ENCODE measurements around the gene MAP1LC3C. TPM values are rescaled to one million over a fixed set of nuclear protein-coding genes. Genes with fewer than 3 reads are reported as not detected.

MAP1LC3C gene
- total RNA-seq (2014; rRNA removed; shearing (Covaris generic); ENCODE audit: low replicate concordance) = 0.67 and 2.2 TPM in 2 replicates

DNA sequence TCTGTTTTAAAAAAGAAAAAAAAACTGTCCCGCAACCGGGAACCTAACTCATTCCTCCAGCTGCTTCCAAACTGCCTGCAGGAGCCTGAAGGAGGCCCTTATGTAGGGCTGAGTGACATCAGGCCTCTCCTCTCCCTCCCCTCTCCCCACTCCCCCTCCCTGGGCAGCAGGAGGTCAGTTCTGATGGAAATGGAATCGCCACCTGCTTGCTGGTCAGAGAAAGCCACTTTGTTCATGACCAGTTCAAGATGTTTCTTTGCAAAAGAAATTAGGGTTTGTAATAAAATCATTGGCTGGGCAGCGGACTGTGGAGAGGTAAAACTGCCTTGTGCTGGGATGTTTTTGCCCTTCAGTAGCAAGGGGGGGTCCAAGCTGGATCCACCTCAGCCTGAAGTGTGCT, at the start of gene MAP1LC3C:
TSS of gene MAP1LC3C (minus strand) at position 73 of the 400 bp plus-strand sequence. CDS start 90 bp downstream, outside the sequence.
- no peak within 1 kb of the TSS for H3K4me2 ChIP-seq (ENCODE audit: low read depth, low read length, poor library complexity, severe bottlenecking)
- H3K36me3 ChIP-seq (ENCODE audit: insufficient read depth, low read length) = no peaks in the 10 kb centered on the region
- H3K79me2 ChIP-seq (ENCODE audit: low read length) = no peaks in the 10 kb centered on the region
- H3K4me1 ChIP-seq (ENCODE audit: low read length) = peaks cover 4% of the 10 kb centered on the region
- H3K9ac ChIP-seq (ENCODE audit: low read length) = no peak within 1 kb of the TSS
- no peaks in the 10 kb centered on the region for H3K9me2 ChIP-seq (replicated peaks; ENCODE audit: insufficient read depth, low read length)
- no peaks in the 10 kb centered on the region for H4K20me1 ChIP-seq (ENCODE audit: insufficient read depth, low read depth, low read length)
- no peak within 1 kb of the TSS for H2AFZ ChIP-seq (ENCODE audit: low read length)
- H3K27me3 ChIP-seq (ENCODE audit: low read length) = no peaks in the 10 kb centered on the region
- no peak for DNase-seq
- H3K27ac ChIP-seq (ENCODE audit: low read length) = no peak within 1 kb of the TSS
- no peaks in the 10 kb centered on the region for H3K9me3 ChIP-seq (ENCODE audit: low read length)
- H3K4me3 ChIP-seq (ENCODE audit: low read length) = no peak within 1 kb of the TSS

DNA sequence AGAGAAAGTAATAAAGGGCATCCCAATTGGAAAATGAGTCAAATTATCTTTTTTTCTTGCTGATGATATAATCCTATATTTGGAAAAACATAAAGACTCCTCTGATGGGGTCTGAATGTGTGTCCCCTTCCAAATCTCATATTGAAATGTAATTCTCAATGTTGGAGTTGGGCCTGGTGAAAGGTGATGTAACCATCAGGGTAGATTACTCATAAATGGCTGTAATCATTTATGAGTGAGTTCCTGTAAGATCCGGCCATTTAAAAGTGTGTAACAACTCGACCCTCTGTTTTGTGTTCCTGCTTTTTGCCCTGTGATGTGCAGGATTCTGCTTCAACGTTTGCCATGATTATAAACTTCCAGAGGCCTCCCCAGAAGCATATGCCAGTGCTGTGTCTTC, 44.3 kb upstream of the MAP1LC3C start:
- H3K36me3 ChIP-seq (ENCODE audit: insufficient read depth, low read length) = no peaks in the 10 kb centered on the region
- no peak overlapping the region for H3K4me2 ChIP-seq (ENCODE audit: low read depth, low read length, poor library complexity, severe bottlenecking)
- H3K9ac ChIP-seq (ENCODE audit: low read length) = no peak overlapping the region
- H2AFZ ChIP-seq (ENCODE audit: low read length) = no peak overlapping the region
- no peaks in the 10 kb centered on the region for H3K9me3 ChIP-seq (ENCODE audit: low read length)
- no peaks in the 10 kb centered on the region for H3K9me2 ChIP-seq (replicated peaks; ENCODE audit: insufficient read depth, low read length)
- H3K27me3 ChIP-seq (ENCODE audit: low read length) = no peaks in the 10 kb centered on the region
- no peaks in the 10 kb centered on the region for H3K79me2 ChIP-seq (ENCODE audit: low read length)
- no peaks in the 10 kb centered on the region for H3K4me1 ChIP-seq (ENCODE audit: low read length)
- no peak for DNase-seq
- H3K4me3 ChIP-seq (ENCODE audit: low read length) = no peak overlapping the region
- H3K27ac ChIP-seq (ENCODE audit: low read length) = no peak overlapping the region
- no peaks in the 10 kb centered on the region for H4K20me1 ChIP-seq (ENCODE audit: insufficient read depth, low read depth, low read length)

DNA sequence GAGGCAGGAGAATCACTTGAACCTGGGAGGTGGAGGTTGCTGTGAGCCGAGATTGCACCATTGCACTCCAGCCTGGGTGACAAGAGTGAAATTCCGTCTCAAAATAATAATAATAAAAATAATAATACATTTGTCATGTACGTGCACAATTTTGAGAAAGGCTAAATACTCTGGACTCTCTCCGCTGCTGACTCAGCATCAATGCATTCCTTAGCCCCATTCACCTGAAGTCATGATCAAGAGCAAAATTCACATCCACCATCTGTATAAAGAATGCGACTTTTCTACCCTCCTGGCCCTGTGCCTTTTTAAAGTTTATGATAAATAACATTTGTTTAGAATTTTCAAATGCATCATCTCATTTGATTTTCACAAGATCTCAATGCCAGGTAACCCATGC, 35.5 kb upstream of the MAP1LC3C start:
- H3K4me3 ChIP-seq (ENCODE audit: low read length) = no peak overlapping the region

DNA sequence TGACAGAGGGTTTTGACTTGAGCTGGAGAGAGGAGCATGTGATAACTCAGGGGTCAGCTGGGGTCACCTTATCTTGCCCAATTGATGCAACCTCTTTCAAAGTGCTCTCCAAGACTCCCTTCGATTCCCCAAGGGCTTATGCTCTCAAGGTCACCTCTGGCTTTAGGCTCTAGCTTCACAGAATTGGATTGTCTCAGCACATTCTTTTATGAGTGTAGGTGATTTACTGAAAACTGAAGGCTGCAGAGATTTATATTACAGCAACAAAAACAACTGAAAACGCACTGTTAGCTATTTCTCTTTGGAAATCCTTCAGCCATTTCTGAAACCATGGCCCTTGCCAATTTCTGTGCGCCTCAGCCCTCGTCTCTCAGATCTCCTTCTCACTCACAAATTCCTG, 34.5 kb upstream of the MAP1LC3C start:
- Histone ChIP-seq H3K9me3 (ENCODE audit: low read length) (no peaks in the 10 kb centered on the region), H3K4me3 (ENCODE audit: low read length) (no peak overlapping the region), H3K27ac (ENCODE audit: low read length) (no peak overlapping the region), H3K36me3 (ENCODE audit: insufficient read depth, low read length) (no peaks in the 10 kb centered on the region), H3K9me2 (replicated peaks; ENCODE audit: insufficient read depth, low read length) (no peaks in the 10 kb centered on the region), H3K4me2 (ENCODE audit: low read depth, low read length, poor library complexity, severe bottlenecking) (no peak overlapping the region), H3K79me2 (ENCODE audit: low read length) (no peaks in the 10 kb centered on the region), H3K27me3 (ENCODE audit: low read length) (no peaks in the 10 kb centered on the region), H3K9ac (ENCODE audit: low read length) (no peak overlapping the region), H2AFZ (ENCODE audit: low read length) (no peak overlapping the region), H4K20me1 (ENCODE audit: insufficient read depth, low read depth, low read length) (no peaks in the 10 kb centered on the region), H3K4me1 (ENCODE audit: low read length) (no peaks in the 10 kb centered on the region)
- no peak for DNase-seq

More for the DNA sequence above, 35.5 kb upstream of the MAP1LC3C start:
- Histone ChIP-seq H3K9me2 (replicated peaks; ENCODE audit: insufficient read depth, low read length) (no peaks in the 10 kb centered on the region), H3K36me3 (ENCODE audit: insufficient read depth, low read length) (no peaks in the 10 kb centered on the region), H3K4me2 (ENCODE audit: low read depth, low read length, poor library complexity, severe bottlenecking) (no peak overlapping the region), H2AFZ (ENCODE audit: low read length) (no peak overlapping the region), H4K20me1 (ENCODE audit: insufficient read depth, low read depth, low read length) (no peaks in the 10 kb centered on the region), H3K9ac (ENCODE audit: low read length) (no peak overlapping the region), H3K27me3 (ENCODE audit: low read length) (no peaks in the 10 kb centered on the region), H3K4me1 (ENCODE audit: low read length) (no peaks in the 10 kb centered on the region), H3K9me3 (ENCODE audit: low read length) (no peaks in the 10 kb centered on the region), H3K27ac (ENCODE audit: low read length) (no peak overlapping the region), H3K79me2 (ENCODE audit: low read length) (no peaks in the 10 kb centered on the region)
- DNase-seq = no peak

DNA sequence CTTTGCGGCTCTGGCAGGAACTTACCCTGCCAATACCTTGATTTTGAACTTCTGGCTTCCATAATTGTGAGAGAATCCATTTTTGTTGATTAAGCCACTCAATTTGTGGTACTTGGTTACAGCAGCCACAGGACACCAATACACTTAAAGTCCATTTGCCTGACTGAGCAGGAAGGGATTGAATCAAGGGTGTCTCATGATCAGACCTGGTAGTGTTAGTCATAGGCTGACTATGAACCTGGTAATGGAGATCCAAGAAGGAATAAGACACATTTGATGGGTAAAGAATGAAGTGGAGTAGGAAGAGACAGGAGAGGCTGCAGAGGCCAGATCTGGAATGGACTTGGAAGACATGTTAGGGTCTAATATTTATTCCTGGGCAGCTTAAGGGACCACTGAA, 31.2 kb upstream of the MAP1LC3C start:
- H4K20me1 ChIP-seq (ENCODE audit: insufficient read depth, low read depth, low read length) = no peaks in the 10 kb centered on the region

DNA sequence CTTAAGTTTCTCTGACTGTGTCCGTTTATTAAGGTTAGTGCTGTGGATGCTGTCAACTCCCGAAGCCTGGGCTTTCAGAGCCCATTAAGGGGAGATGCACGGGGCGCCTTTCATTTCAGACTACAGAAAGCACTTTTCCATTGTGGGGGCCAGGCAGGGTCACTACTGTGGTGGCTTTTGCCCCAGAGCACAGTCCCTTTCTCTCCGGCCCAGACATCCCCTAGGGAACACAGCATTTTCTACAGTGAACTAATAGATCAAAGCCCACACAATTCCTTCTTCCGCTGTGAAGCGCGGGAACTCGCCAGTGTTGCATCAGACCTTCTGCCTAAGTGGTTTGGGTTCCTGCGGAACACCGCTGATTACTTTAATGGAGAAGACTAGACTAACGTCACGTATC, 26.8 kb upstream of the MAP1LC3C start:
- Histone ChIP-seq H3K79me2 (ENCODE audit: low read length) (no peaks in the 10 kb centered on the region), H3K4me3 (ENCODE audit: low read length) (no peak overlapping the region), H3K27me3 (ENCODE audit: low read length) (no peaks in the 10 kb centered on the region), H3K9me2 (replicated peaks; ENCODE audit: insufficient read depth, low read length) (no peaks in the 10 kb centered on the region), H3K9ac (ENCODE audit: low read length) (no peak overlapping the region), H4K20me1 (ENCODE audit: insufficient read depth, low read depth, low read length) (no peaks in the 10 kb centered on the region), H3K4me2 (ENCODE audit: low read depth, low read length, poor library complexity, severe bottlenecking) (no peak overlapping the region), H3K36me3 (ENCODE audit: insufficient read depth, low read length) (no peaks in the 10 kb centered on the region), H3K4me1 (ENCODE audit: low read length) (peaks cover 26% of the 10 kb centered on the region), H3K9me3 (ENCODE audit: low read length) (no peaks in the 10 kb centered on the region), H2AFZ (ENCODE audit: low read length) (no peak overlapping the region), H3K27ac (ENCODE audit: low read length) (no peak overlapping the region)
- DNase-seq = no peak

More for the DNA sequence above, 31.2 kb upstream of the MAP1LC3C start:
- H3K27me3 ChIP-seq (ENCODE audit: low read length) = no peaks in the 10 kb centered on the region
- no peaks in the 10 kb centered on the region for H3K9me2 ChIP-seq (replicated peaks; ENCODE audit: insufficient read depth, low read length)
- H3K4me1 ChIP-seq (ENCODE audit: low read length) = peaks cover 7% of the 10 kb centered on the region; the same call in 1 of the 2 replicates
- H3K9me3 ChIP-seq (ENCODE audit: low read length) = no peaks in the 10 kb centered on the region
- H3K27ac ChIP-seq (ENCODE audit: low read length) = no peak overlapping the region
- H3K4me2 ChIP-seq (ENCODE audit: low read depth, low read length, poor library complexity, severe bottlenecking) = no peak overlapping the region
- no peak overlapping the region for H2AFZ ChIP-seq (ENCODE audit: low read length)
- no peak overlapping the region for H3K9ac ChIP-seq (ENCODE audit: low read length)
- no peak for DNase-seq
- H3K79me2 ChIP-seq (ENCODE audit: low read length) = no peaks in the 10 kb centered on the region
- H3K4me3 ChIP-seq (ENCODE audit: low read length) = no peak overlapping the region
- H3K36me3 ChIP-seq (ENCODE audit: insufficient read depth, low read length) = no peaks in the 10 kb centered on the region

DNA sequence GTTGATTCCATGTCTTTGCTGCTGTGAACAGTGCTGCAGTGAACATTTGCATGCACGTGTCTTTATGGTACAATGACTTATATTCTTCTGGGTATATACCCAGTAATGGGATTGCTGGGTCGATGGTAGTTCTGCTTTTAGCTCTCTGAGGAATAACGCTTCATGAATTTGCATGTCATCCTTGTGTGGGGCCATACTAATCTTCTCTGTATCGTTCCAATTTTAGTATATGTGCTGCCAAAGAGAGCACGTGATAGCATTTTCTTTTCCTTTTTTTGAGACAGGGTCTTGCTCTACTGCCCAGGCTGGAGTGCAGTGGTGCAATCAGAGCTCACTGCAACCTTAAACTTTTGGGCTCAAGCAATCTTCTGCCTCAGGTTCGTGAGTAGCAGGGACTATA, 24.9 kb upstream of the MAP1LC3C start:
- Histone ChIP-seq H2AFZ (ENCODE audit: low read length) (no peak overlapping the region), H3K4me3 (ENCODE audit: low read length) (no peak overlapping the region), H3K4me1 (ENCODE audit: low read length) (peaks cover 26% of the 10 kb centered on the region), H3K27ac (ENCODE audit: low read length) (peak overlapping the region; percentile 81), H4K20me1 (ENCODE audit: insufficient read depth, low read depth, low read length) (no peaks in the 10 kb centered on the region), H3K79me2 (ENCODE audit: low read length) (no peaks in the 10 kb centered on the region), H3K4me2 (ENCODE audit: low read depth, low read length, poor library complexity, severe bottlenecking) (peak overlapping the region; percentile 8), H3K9me2 (replicated peaks; ENCODE audit: insufficient read depth, low read length) (no peaks in the 10 kb centered on the region), H3K9ac (ENCODE audit: low read length) (no peak overlapping the region), H3K9me3 (ENCODE audit: low read length) (no peaks in the 10 kb centered on the region), H3K36me3 (ENCODE audit: insufficient read depth, low read length) (no peaks in the 10 kb centered on the region), H3K27me3 (ENCODE audit: low read length) (no peaks in the 10 kb centered on the region)
- peak; percentile 94 for DNase-seq

DNA sequence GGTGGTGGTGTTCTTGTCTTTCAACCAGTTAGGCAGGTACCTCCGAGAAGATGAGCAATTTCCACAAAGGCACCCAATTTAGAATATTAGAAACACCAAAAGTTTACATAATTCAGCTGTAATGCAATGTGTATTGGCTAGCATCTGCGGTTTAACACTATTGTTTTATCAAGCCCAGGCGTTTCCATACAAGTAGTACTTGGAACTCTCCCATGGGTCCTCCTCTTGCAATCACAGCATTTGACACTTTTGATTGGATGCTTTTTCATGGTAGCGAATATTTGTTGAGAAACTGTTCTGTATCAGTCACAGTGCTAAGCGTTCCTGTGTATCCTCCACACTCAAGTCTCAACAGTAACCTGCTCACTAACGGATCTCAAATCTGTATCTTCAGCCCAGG, 20.1 kb upstream of the MAP1LC3C start:
- DNase-seq = no peak
- Histone ChIP-seq H3K27ac (ENCODE audit: low read length) (no peak overlapping the region), H3K9ac (ENCODE audit: low read length) (no peak overlapping the region), H3K9me2 (replicated peaks; ENCODE audit: insufficient read depth, low read length) (no peaks in the 10 kb centered on the region), H3K4me2 (ENCODE audit: low read depth, low read length, poor library complexity, severe bottlenecking) (no peak overlapping the region), H3K9me3 (ENCODE audit: low read length) (no peaks in the 10 kb centered on the region), H3K4me3 (ENCODE audit: low read length) (no peak overlapping the region), H3K27me3 (ENCODE audit: low read length) (no peaks in the 10 kb centered on the region), H3K36me3 (ENCODE audit: insufficient read depth, low read length) (no peaks in the 10 kb centered on the region), H4K20me1 (ENCODE audit: insufficient read depth, low read depth, low read length) (no peaks in the 10 kb centered on the region), H3K4me1 (ENCODE audit: low read length) (peaks cover 11% of the 10 kb centered on the region), H2AFZ (ENCODE audit: low read length) (no peak overlapping the region), H3K79me2 (ENCODE audit: low read length) (no peaks in the 10 kb centered on the region)

All from Karpas-422 (cell line).